Duodenal mucosa (tissue), 2 donors: ENCODE data around the gene ADRA2B.
A peak's percentile ranks its signal among the peaks of the same experiment; 100 is the strongest.

ENCODE experiments used
- H3K27ac ChIP-seq: one replicate; pipeline ENCODE4 v1.7.0; 2013; ENCODE audit warnings: low read depth, low read length
- H3K27me3 ChIP-seq, 2 donors: one replicate each; pipeline ENCODE4 v1.7.0; 2013; ENCODE audit warnings: low read length in 2 of 2, control low read depth in 1 of 2; ENCODE audit not compliant: insufficient read depth in 2 of 2, control insufficient read depth in 1 of 2
- H3K36me3 ChIP-seq, 2 donors: one replicate each; pipeline ENCODE4 v1.7.0; 2013; ENCODE audit warnings: low read length in 2 of 2, control low read depth in 1 of 2; ENCODE audit not compliant: insufficient read depth in 2 of 2, control insufficient read depth in 1 of 2
- H3K4me1 ChIP-seq, 2 donors: one replicate each; pipeline ENCODE4 v1.7.0; 2013; ENCODE audit warnings: low read length in 2 of 2, control low read depth in 1 of 2; ENCODE audit not compliant: insufficient read depth in 2 of 2, control insufficient read depth in 1 of 2
- H3K4me3 ChIP-seq, 2 donors: one replicate each; pipeline ENCODE4 v1.7.0; 2013; ENCODE audit warnings: low read length in 2 of 2, low read depth in 1 of 2
- H3K9ac ChIP-seq, 2 donors: one replicate each; pipeline ENCODE4 v1.7.0; 2013; ENCODE audit warnings: low read length in 2 of 2, low read depth in 1 of 2
- H3K9me3 ChIP-seq, 2 donors: one replicate each; pipeline ENCODE4 v1.7.0; 2013; ENCODE audit warnings: low read length in 2 of 2, control low read depth in 1 of 2; ENCODE audit not compliant: control insufficient read depth in 1 of 2

The ADRA2B gene

GRCh38 chr2:96150007-96150640 is 33.8 kb upstream of the ADRA2B start:
- H3K9me3 ChIP-seq: no peaks in the 10 kb centered on the region
- peaks cover 11 to 34% of the 10 kb centered on the region in 2 donors for H3K4me1 ChIP-seq
- H3K27ac ChIP-seq: no peak overlapping the region
- no peaks in the 10 kb centered on the region for H3K27me3 ChIP-seq
- no peak overlapping the region for H3K9ac ChIP-seq
- no peaks in the 10 kb centered on the region for H3K36me3 ChIP-seq
- no peak overlapping the region for H3K4me3 ChIP-seq

- Histone ChIP-seq H3K27ac (no peak overlapping the region), H3K27me3 (no peaks in the 10 kb centered on the region), H3K36me3 (no peaks in the 10 kb centered on the region), H3K4me1 (peaks cover 18 to 43% of the 10 kb centered on the region in 2 donors), H3K9me3 (no peaks in the 10 kb centered on the region), H3K9ac (peak overlapping the region in 1 of 2 donors; percentile 12), H3K4me3 (peak overlapping the region in 1 of 2 donors; percentile 32)
These were observed 32.2 kb upstream of the ADRA2B start for GRCh38 chr2:96148410-96149217.

- no peak overlapping the region for H3K9ac ChIP-seq
- H3K36me3 ChIP-seq: no peaks in the 10 kb centered on the region
- peaks cover 22 to 46% of the 10 kb centered on the region in 2 donors for H3K4me1 ChIP-seq
- no peak overlapping the region for H3K27ac ChIP-seq
- H3K27me3 ChIP-seq: no peaks in the 10 kb centered on the region
- no peaks in the 10 kb centered on the region for H3K9me3 ChIP-seq
- no peak overlapping the region for H3K4me3 ChIP-seq
These were observed 31.3 kb upstream of the ADRA2B start for GRCh38 chr2:96147593-96148201.

GRCh38 chr2:96146881-96147592 is 30.7 kb upstream of the ADRA2B start:
- H3K27me3 ChIP-seq: no peaks in the 10 kb centered on the region
- no peaks in the 10 kb centered on the region for H3K9me3 ChIP-seq
- peak overlapping the region; percentile 17 to 32 for H3K9ac ChIP-seq
- no peaks in the 10 kb centered on the region for H3K36me3 ChIP-seq
- peaks cover 22 to 46% of the 10 kb centered on the region in 2 donors for H3K4me1 ChIP-seq
- H3K4me3 ChIP-seq: peak overlapping the region in 1 of 2 donors; percentile 13
- peak overlapping the region; percentile 41 for H3K27ac ChIP-seq

- Histone ChIP-seq H3K4me3 (peak overlapping the region; percentile 10 to 61), H3K27ac (peak overlapping the region; percentile 61)
These were observed 29.9 kb upstream of the ADRA2B start for GRCh38 chr2:96146153-96146880.

GRCh38 chr2:96145848-96146152 is 29.4 kb upstream of the ADRA2B start:
- Histone ChIP-seq H3K9ac (peak overlapping the region; percentile 23 to 47), H3K9me3 (no peaks in the 10 kb centered on the region), H3K4me3 (peak overlapping the region; percentile 61 to 70), H3K4me1 (peaks cover 22 to 46% of the 10 kb centered on the region in 2 donors), H3K36me3 (no peaks in the 10 kb centered on the region), H3K27ac (peak overlapping the region; percentile 61), H3K27me3 (no peaks in the 10 kb centered on the region)

More at GRCh38 chr2:96146153-96146880, 29.9 kb upstream of the ADRA2B start:
- peaks cover 22 to 46% of the 10 kb centered on the region in 2 donors for H3K4me1 ChIP-seq
- peak overlapping the region; percentile 23 to 47 for H3K9ac ChIP-seq
- H3K36me3 ChIP-seq: no peaks in the 10 kb centered on the region
- H3K27me3 ChIP-seq: no peaks in the 10 kb centered on the region
- no peaks in the 10 kb centered on the region for H3K9me3 ChIP-seq

GRCh38 chr2:96145036-96145847 is 28.9 kb upstream of the ADRA2B start, which contains the start of gene DUSP2:
TSS of gene DUSP2 (minus strand) at chr2:96145440. CDS start at chr2:96145354, 86 bp downstream.
- peak within 1 kb of the TSS; percentile 47 to 59 for H3K9ac ChIP-seq
- H3K4me3 ChIP-seq: peak within 1 kb of the TSS; percentile 61 to 70
- H3K27me3 ChIP-seq: no peaks in the 10 kb centered on the region
- peak within 1 kb of the TSS; percentile 61 for H3K27ac ChIP-seq
- H3K4me1 ChIP-seq: peaks cover 22 to 46% of the 10 kb centered on the region in 2 donors
- H3K9me3 ChIP-seq: no peaks in the 10 kb centered on the region
- no peaks in the 10 kb centered on the region for H3K36me3 ChIP-seq

GRCh38 chr2:96144481-96145035 is 28.2 kb upstream of the ADRA2B start:
- peak overlapping the region; percentile 61 to 70 for H3K4me3 ChIP-seq

More at GRCh38 chr2:96144481-96145035, 28.2 kb upstream of the ADRA2B start:
- Histone ChIP-seq H3K9ac (peak overlapping the region; percentile 43 to 59), H3K9me3 (no peaks in the 10 kb centered on the region), H3K36me3 (no peaks in the 10 kb centered on the region), H3K27ac (no peak overlapping the region), H3K4me1 (peaks cover 22 to 46% of the 10 kb centered on the region in 2 donors), H3K27me3 (no peaks in the 10 kb centered on the region)
